AML-193 (cell line): ENCODE measurements around the gene GTF2H2.
"Not testable (repeated sequence)": the region's sequence is repeated elsewhere in the genome, so short reads cannot be mapped to it uniquely, and the experiment has no call there.

Experiments used
- DNase-seq, 2 experiments: peaks; one replicate each; lab custom pipeline; 2025; lab: John Stamatoyannopoulos, UW

Gene GTF2H2

GRCh38 chr5:71013575-71013974 lies 53.9 kb downstream of the GTF2H2 start:
- no peak for DNase-seq

GRCh38 chr5:71011194-71011792 lies 56.2 kb downstream of the GTF2H2 start:
- no peak for DNase-seq

- not testable (repeated sequence) for DNase-seq
Observed at GRCh38 chr5:71006983-71007382, 60.5 kb downstream of the GTF2H2 start.
